DMS53 treated with DMSO at 0.1 percent for 48 hours (cell line): ENCODE data around the gene LRRC43.
"Not testable (repeated sequence)": the region's sequence is repeated elsewhere in the genome, so short reads cannot be mapped to it uniquely, and the experiment has no call there.

Source experiments
- DNase-seq: peaks from one replicate; lab custom pipeline; 2025; ENCODE audit not compliant: unreplicated experiment; lab: John Stamatoyannopoulos, UW

The LRRC43 gene

DNA sequence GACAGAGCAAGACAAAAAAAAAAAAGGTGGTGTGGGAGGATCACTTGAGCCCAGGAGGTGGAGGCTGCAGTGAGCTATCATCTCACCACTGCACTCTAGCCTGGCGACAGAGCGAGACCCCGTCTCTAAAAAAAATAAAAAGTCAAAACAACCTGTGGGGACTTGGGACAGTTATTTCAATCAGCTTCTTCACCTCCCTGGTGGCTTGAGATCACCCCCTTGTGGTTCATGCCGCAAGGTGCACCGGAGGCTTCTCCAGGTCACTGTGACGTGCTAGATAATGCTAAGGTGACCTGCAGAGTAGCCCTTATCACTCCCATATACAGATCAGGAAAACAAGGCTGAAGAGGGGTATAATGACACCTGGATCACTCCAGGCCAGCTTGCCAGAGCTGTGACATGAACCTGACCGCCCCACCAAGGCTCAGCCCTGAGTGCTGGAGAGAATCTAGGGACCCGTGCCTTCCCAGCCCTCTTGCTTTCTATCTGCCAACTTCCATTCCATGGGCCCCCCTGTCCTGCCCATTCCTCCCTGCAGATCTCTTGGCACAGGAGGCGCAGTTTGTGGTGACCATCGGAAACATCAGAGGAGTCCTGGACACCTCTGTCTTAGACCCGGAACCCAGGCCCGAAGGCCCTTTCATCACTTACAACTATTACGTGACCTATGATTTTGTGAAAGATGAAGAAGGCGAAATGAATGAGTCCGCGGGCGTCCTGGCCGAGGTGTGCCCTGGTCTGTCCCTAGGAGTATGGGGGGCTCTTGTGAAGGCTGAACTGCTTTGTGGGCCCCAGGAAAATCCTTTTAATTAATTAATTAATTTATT is 8.1 kb downstream of the LRRC43 start:
- DNase-seq = peak; percentile 62

DNA sequence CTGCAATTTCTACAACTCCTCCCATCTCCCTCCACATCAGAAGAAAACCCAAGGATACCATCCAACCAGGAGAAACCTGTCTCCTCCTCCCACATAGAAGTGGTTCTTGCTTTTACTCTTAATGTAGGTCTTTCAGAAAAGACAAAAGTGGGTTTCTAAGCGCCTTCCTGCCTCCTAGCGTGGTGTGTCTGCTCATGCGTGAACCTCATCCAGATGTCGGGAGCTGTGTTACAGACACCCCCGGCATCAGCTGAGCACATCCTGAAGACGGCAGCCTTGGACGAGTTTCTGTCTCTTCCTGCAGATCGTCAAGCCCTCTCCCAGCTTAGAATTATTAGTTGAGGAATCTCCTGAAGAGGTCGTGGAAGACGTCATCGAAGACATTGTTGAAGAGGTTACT is 9.5 kb downstream of the LRRC43 start:
- DNase-seq = no peak

DNA sequence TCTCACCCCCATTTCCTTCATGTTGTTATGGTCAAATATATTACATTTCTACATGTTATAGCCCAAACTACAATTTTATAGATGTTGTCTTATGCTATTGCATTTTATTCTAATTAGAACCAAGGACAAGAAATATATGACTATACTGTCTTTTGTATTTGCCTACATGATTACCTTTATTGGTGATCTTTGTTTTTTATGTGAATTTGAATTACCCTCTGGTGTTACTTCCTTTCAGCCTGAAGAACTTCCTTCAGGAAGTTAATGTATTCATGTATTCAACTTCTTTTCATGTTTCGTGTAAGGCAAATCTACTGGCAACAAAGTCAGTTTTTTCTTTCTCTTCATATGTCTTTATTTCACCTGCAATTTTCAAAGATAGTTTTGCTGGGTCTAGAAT is 11.9 kb downstream of the LRRC43 start:
- DNase-seq = no peak

DNA sequence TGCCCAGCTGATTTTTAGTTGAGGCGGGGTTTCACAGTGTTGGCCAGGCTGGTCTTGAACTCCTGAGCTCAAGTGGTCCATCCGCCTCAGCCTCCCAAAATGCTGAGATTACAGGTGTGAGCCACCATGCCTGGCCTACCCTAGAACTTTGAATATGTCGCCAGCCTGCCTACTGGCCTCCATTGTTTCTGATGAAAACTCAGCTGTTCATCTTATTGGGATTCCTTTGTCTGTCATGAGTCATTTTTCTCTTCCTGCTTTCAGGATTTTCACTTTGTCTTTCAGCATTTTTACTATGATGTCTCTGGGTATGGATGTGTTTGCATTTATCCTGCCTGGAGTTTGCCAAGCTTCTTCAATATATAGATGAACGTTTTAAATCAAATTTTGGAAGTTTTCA is 12.5 kb downstream of the LRRC43 start:
- no peak for DNase-seq

DNA sequence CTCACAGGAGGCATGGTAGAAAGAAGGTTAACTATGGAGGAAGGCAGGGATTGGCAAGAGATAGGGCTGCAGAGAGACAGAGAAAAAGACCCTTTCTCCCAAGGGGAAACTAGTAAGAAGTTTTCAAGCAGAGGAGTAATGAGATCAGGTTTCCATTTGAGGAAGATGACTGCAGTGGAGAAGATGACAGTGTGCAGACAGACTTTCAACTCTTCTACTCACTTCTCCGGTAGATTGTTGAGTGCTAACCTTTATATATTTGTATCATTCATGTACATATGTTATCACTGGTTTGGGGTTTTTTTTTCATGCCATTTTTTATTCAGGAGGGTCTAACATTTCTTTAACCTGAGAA is 14.7 kb downstream of the LRRC43 start:
- DNase-seq = no peak

DNA sequence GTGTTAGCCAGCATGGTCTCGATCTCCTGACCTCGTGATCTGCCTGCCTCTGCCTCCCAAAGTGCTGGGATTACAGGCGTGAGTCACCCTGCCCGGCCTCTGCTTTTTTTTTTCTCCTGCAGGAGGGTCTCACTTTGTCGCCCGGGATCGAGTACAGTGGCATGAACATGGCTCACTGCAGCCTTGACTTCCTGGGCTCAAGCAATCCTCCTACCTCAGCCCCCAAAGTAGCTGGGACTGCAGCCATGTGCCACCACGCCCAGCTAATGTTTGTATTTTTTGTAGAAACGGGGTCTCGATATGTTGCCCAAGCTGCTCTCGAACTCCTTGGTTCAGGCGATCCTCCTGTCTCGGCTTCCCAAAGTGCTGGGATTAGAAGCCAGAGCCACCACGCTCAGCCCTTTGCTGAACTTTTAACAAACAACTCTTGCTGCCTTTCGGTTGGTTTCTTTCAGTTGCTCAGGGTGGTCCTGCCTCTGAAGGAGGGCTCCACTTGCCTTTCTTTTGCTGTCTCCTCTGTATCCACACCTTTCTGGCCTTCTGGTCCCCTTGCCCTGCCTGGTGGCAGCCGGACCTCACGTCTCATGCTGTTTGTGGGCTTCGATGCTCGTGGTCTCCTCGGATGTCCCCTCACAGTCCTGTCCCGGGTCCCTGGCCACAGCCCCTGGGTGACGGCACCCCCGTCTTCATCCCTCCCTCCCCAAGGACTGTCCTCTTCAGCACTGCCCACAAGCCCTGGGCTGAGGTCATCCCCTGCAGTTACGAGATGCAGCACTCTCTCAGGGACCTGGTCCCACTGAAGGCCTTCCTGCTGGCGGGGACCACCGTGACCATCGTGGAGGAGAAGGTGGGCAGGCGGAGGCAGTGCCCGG is 16.8 kb downstream of the LRRC43 start:
- no peak for DNase-seq

DNA sequence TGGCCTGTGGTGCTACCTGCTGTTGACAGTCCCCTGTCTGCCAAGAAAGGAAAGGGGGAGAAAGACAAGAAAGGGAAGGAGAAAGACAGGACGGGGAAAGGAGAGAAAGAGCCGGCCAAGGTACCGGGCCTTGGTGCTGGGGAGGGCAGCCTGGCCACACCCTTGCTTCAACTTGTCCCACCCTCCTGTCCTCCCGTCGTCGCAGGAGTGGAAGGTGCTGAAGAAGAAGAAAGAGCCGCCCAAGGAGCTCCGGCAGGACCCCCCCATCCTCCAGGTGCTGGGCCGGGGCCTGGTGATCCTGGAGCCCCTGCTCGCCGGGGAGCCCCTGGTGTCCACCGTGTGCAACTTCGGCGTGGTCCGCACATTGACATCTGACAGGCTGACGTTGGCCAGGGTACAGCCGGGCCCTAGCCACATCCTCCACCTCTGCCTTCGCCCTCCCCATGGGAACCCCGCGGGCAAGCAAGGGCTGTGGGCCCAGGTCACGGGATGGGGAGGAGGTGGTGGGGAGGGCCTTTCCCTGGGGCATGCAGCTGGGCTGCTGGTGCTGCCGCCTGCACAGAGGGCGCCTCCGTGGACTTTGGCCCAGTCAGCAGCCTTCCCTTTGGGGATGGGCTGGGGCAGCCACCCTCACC is 17.7 kb downstream of the LRRC43 start:
- DNase-seq = no peak

DNA sequence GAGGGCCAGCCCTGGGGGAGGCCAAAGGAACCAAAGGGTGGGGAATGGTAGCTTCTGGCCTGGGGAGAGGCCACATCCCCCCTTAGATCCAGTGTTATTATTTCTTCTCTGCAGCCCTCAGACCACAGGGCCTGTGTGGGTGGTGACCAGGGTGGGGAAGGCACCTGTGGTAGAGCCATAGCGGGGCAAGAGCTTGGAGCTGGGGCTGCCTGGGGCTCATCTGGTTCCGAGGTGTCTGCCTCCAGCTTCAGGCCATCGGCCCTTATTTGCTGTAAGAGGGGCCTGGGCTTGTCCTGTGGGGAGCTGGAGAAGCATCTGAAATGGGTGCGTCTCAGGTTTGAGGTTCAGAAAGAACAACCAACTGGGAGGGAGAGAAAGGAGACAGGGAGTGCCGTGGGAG is 18.5 kb downstream of the LRRC43 start:
- no peak for DNase-seq

DNA sequence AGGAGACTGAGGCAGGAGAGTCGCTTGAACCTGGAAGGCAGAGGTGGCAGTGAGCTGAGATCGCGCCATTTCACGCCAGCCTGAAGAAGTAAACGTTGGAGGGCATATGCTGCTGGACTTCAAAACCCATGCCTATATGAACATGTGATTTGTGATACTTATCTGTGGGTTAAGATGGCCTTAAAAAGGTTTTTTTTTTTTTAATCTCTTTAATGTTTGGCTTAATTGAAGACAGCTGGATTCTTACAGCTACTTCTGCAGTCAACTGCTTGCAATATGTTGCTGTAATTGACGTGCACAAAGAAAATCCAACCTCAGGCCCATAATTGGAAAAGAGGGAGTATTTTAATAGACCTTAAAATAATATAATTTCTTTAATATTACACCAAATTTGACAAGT is 19.1 kb downstream of the LRRC43 start:
- no peak for DNase-seq

DNA sequence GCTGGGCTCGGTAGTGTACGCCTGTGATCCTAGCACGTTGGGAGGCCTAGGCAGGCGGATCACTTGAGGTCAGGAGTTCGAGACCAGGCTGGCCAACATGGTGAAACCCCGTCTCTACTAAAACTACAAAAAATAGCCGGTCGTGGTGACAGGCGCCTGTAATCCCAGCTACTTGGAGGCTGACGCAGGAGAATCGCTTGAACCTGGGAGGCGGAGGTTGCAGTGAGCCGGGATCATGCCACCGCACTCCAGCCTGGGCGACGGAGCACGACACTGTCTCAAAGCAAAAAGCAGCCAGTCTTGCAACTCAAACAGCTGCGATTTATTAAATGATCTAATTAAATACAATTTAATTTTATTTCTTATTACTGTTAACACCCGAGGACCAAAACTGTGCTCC is 19.9 kb downstream of the LRRC43 start:
- not testable (repeated sequence) for DNase-seq

DNA sequence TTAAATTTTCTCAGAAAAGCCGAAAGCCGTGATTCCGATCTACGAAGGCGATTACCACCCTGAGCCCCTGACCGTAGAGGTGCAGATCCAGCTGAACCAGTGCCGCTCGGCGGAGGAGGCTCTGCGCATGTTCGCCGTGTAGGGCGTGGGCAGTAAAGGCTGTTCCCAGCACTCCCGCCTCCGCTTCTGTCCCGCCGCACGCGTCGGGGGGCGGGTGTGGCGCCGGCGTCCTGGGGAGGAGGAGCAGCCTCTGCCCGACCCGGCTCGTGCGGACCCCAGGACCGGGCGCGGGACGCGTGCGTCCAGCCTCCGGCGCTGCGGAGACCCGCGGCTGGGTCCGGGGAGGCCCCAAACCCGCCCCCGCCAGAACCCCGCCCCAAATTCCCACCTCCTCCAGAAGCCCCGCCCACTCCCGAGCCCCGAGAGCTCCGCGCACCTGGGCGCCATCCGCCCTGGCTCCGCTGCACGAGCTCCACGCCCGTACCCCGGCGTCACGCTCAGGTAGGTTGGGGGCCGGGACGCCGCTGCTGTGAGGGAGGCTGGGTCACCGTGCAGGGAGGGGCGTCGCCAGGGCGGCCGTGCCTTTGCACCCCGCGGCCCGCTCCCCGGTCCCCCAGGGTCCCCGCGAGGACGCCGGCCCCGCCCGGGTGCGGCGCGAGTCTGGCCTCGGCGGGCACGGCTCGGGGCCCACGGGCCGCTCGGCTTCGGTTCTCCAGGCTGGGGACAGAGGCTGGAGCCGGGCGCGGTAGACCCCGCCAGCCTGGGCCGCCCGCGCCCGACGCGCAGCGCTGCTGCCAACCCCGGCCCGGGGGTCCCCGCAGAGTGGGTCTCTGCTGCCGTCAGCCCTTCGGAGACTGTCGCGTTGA is 20.6 kb downstream of the LRRC43 start, which contains the start of gene B3GNT4:
TSS of gene B3GNT4 (plus strand) at position 409 of the 866 bp plus-strand sequence. CDS start 910 bp downstream, outside the sequence.
- DNase-seq = peak; percentile 54

DNA sequence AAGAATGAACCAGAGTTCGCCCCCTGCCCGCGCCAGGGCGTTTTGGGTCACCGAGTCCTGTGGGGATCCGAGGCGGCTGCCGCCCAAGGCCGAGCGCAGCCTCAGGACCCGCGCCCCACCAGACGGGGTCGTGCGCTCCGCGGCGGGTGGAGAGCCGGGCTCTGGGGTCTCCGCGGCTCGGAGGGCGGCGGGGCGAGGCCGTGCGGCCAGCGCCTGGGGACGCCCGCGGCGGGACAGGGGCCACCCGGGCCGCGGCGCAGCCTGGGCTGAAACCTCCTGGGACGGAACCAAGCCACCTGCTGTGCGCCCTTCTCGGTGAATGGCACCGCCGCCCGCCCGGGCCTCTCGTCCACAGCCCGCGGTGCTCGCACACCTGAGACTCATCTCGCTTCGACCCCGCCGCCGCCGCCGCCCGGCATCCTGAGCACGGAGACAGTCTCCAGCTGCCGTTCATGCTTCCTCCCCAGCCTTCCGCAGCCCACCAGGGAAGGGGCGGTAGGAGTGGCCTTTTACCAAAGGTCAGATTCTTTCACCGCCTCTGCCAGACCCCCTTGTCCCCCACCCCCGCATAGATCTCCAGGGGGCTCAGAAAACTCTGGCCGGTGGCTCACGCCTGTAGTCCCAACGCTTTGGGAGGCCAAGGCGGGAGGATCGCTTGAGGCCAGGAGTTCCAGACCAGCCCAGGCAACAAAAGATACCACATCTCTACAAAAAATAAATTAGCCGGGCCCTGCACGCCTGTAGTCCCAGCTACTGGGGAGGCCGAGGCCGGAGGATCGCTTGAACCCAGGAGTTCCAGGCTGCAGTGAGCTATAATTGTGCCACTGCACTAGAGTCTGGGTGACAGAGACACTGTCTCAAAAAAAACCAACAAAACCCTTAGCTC is 21.5 kb downstream of the LRRC43 start:
- DNase-seq = no peak

DNA sequence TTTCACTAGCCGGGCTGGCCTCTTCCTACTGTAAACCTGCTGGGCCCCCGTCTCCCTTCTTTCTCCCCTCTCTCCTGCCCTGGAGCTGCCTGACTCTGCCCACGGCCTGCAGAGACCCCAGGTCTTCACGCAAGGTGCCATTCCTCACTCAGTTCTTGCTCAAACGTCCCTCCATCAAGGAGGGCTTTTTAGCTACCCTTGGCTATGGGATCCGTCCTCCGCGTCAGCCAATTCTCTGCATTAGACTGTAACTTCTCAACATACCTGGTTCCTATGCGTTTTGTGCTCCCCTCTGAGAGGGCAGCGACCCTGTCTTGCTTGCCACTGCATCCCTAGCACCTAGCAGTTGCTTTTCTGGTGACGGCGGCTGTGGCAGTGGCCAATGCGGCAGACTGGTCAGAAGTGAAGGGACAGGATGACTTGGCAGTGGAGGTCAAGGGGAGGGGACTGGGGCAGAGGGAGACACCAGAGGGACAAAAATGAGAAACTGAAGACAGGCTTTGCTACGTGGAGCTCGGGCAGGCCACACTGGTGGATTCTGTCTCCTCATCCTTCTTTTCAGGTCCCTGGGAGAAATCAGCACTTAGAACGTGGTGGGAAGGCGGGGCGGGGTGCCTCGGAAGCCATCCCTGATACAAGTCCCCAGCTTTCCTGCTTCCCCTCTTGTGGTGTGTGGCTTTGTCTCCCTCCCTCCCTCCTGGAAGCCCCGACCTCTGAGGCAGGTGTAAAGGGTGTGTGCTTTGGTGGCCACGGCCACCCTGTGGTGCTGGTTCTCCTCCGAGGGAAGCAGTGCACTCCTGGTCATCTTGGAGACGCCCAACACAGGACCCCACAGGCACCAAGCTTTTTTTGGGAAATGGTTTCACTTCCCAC is 22.4 kb downstream of the LRRC43 start:
- no peak for DNase-seq

DNA sequence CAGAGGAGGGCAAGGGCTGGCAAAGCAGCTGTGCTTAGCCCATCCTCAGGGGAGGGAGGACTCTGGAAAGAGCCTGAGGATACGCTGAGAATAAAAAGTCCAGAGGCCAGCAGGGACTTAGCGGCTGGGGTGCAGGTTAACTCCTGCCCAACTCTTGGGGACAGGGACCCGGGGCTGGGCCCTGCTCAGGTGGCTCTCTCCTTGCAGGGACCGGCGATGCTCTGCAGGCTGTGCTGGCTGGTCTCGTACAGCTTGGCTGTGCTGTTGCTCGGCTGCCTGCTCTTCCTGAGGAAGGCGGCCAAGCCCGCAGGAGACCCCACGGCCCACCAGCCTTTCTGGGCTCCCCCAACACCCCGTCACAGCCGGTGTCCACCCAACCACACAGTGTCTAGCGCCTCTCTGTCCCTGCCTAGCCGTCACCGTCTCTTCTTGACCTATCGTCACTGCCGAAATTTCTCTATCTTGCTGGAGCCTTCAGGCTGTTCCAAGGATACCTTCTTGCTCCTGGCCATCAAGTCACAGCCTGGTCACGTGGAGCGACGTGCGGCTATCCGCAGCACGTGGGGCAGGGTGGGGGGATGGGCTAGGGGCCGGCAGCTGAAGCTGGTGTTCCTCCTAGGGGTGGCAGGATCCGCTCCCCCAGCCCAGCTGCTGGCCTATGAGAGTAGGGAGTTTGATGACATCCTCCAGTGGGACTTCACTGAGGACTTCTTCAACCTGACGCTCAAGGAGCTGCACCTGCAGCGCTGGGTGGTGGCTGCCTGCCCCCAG is 23.4 kb downstream of the LRRC43 start:
- DNase-seq = no peak

DNA sequence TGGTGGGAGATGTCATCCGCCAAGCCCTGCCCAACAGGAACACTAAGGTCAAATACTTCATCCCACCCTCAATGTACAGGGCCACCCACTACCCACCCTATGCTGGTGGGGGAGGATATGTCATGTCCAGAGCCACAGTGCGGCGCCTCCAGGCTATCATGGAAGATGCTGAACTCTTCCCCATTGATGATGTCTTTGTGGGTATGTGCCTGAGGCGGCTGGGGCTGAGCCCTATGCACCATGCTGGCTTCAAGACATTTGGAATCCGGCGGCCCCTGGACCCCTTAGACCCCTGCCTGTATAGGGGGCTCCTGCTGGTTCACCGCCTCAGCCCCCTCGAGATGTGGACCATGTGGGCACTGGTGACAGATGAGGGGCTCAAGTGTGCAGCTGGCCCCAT is 24.1 kb downstream of the LRRC43 start:
- no peak for DNase-seq

DNA sequence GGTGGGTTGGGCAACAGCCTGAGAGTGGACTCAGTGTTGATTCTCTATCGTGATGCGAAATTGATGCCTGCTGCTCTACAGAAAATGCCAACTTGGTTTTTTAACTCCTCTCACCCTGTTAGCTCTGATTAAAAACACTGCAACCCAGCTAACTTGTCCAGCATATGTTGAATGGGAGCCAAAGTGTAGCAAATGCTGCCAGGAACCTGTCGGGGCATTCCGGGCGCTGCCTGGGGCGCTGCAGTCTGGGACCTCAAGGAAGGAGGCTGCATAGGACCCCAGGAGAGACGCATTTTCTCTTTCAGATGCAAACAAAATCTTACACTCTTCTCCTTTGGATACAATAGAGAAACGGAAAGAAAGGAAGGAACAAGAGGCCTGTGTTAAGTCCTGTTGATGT is 24.5 kb downstream of the LRRC43 start:
- no peak for DNase-seq

DNA sequence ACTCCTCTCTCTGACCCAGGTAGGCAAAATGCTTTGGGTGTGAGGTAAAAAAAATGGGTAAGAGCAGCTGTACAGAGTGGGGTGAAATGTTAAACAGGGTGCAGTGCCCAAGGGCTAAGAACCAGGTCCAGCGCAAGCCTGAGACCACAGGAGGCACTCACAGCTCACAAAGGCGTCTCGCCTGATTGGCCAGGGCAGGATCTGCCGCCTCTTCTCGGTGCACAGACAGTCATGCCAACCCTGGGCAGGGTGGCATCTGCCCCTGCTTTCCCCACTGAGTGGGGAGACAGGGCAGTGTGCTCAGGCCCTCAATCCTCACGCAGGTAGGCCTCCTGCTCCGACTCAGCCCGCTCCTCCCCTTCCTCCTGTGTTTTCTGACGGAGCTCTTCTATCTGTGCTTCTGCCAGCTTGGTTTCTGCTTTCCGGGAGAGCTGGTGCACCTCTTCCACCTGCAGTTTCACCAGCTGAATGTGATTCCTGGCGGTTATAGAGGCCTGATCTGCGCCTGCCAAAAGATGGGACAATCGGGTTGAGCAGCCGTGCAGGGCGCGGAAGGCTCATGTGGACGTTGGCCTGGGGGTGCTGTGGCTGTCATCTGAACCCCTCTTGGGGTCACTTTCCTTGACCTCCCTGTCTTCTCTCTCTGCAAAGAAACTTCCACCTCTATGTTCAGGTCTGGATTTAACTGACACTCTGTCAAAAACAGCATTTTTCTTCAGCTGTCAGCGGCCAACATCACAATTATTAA is 25.3 kb downstream of the LRRC43 start:
- DNase-seq = no peak
